Measurements from ENCODE around the gene SLC22A2. TPM values are rescaled to one million over a fixed set of nuclear protein-coding genes. Genes with fewer than 3 reads are reported as not detected.
"Not testable (repeated sequence)": the region's sequence is repeated elsewhere in the genome, so short reads cannot be mapped to it uniquely, and the experiment has no call there.

The SLC22A2 gene
- polyA plus RNA-seq, 4 donors = 9.2 to 10.7 (median 9.8) TPM

- no peak for DNase-seq (ENCODE audit: low read depth in 4 of 4, low spot score in 2 of 4)
Measured at GRCh38 chr6:160252073-160252813, 6.4 kb downstream of the SLC22A2 start.

GRCh38 chr6:160249671-160250070, 8.9 kb downstream of the SLC22A2 start:
- DNase-seq (ENCODE audit: low read depth in 4 of 4, low spot score in 2 of 4) = no peak

GRCh38 chr6:160248538-160248937, 10.1 kb downstream of the SLC22A2 start:
- no peak for DNase-seq (ENCODE audit: low read depth in 4 of 4, low spot score in 2 of 4)

GRCh38 chr6:160247457-160247883, 11.2 kb downstream of the SLC22A2 start:
- DNase-seq (ENCODE audit: low read depth in 4 of 4, low spot score in 2 of 4) = no peak

GRCh38 chr6:160240691-160241084, 17.9 kb downstream of the SLC22A2 start:
- DNase-seq (ENCODE audit: low read depth in 4 of 4, low spot score in 2 of 4) = no peak

GRCh38 chr6:160239929-160240690, 18.5 kb downstream of the SLC22A2 start:
- no peak for DNase-seq (ENCODE audit: low read depth in 4 of 4, low spot score in 2 of 4)

GRCh38 chr6:160238761-160239751, 19.6 kb downstream of the SLC22A2 start:
- no peak for DNase-seq (ENCODE audit: low read depth in 4 of 4, low spot score in 2 of 4)

- DNase-seq (ENCODE audit: low read depth in 4 of 4, low spot score in 2 of 4) = no peak
Measured at GRCh38 chr6:160238278-160238711, 20.3 kb downstream of the SLC22A2 start.

- not testable (repeated sequence) for DNase-seq (ENCODE audit: low read depth in 4 of 4, low spot score in 2 of 4)
Measured at GRCh38 chr6:160237597-160238275, 20.9 kb downstream of the SLC22A2 start.

- DNase-seq (ENCODE audit: low read depth in 4 of 4, low spot score in 2 of 4) = not testable (repeated sequence)
Measured at GRCh38 chr6:160236235-160236872, 22.3 kb downstream of the SLC22A2 start.

- DNase-seq (ENCODE audit: low read depth in 4 of 4, low spot score in 2 of 4) = not testable (repeated sequence)
Measured at GRCh38 chr6:160233950-160234640, 24.5 kb downstream of the SLC22A2 start.

GRCh38 chr6:160227769-160228161, 30.9 kb downstream of the SLC22A2 start:
- DNase-seq (ENCODE audit: low read depth in 4 of 4, low spot score in 2 of 4) = no peak

- DNase-seq (ENCODE audit: low read depth in 4 of 4, low spot score in 2 of 4) = no peak
Measured at GRCh38 chr6:160227038-160227768, 31.4 kb downstream of the SLC22A2 start.

- DNase-seq (ENCODE audit: low read depth in 4 of 4, low spot score in 2 of 4) = no peak
Measured at GRCh38 chr6:160226118-160226591, 32.5 kb downstream of the SLC22A2 start.

- DNase-seq (ENCODE audit: low read depth in 4 of 4, low spot score in 2 of 4) = no peak
Measured at GRCh38 chr6:160224639-160225237, 33.9 kb downstream of the SLC22A2 start.

- no peak for DNase-seq (ENCODE audit: low read depth in 4 of 4, low spot score in 2 of 4)
Measured at GRCh38 chr6:160222491-160222890, 36.1 kb downstream of the SLC22A2 start.

GRCh38 chr6:160221918-160222317, 36.7 kb downstream of the SLC22A2 start:
- no peak for DNase-seq (ENCODE audit: low read depth in 4 of 4, low spot score in 2 of 4)

- DNase-seq (ENCODE audit: low read depth in 4 of 4, low spot score in 2 of 4) = no peak
Measured at GRCh38 chr6:160221423-160221822, 37.2 kb downstream of the SLC22A2 start.

Measured in left renal cortex interstitium (tissue), 4 donors.